Activated CD4-positive, alpha-beta memory T cell treated with anti-CD3 and anti-CD28 coated beads, Interleukin-2, amount 10 ng/mL, durations not matched to agents 7 days and 5 days (primary cell): ENCODE data around the gene TSHZ2. TPM values are rescaled to one million over a fixed set of nuclear protein-coding genes. Genes with fewer than 3 reads are reported as not detected.

Experiments used
- CTCF ChIA-PET: fragments of 350-600 bp; sonication (Branson Sonifier 250); formaldehyde crosslinking; loops from one replicate; lab custom pipeline; 2021; ENCODE audit warnings: antibody characterized with exemption, inconsistent platforms; lab: Charles Lee
- POLR2A ChIA-PET: fragments of 350-600 bp; sonication (Branson Sonifier 250); formaldehyde crosslinking; loops from one replicate; lab custom pipeline; 2021; ENCODE audit warnings: antibody characterized with exemption; lab: Charles Lee
- DNase-seq: peaks from one replicate; pipeline ENCODE4 v3.0.0-alpha.2; 2020
- H3K27ac Mint-ChIP-seq: one replicate; pipeline ENCODE4 v1.8.0; 2021; ENCODE audit warnings: mild to moderate bottlenecking, mixed read lengths
- H3K27me3 Mint-ChIP-seq: one replicate; pipeline ENCODE4 v1.8.0; 2021; ENCODE audit warnings: mixed read lengths
- H3K36me3 Mint-ChIP-seq: one replicate; pipeline ENCODE4 v1.8.0; 2021; ENCODE audit warnings: low read depth, mixed read lengths
- H3K4me1 Mint-ChIP-seq: one replicate; pipeline ENCODE4 v1.8.0; 2021; ENCODE audit warnings: mixed read lengths
- H3K4me3 Mint-ChIP-seq: one replicate; pipeline ENCODE4 v1.8.0; 2021; ENCODE audit warnings: mild to moderate bottlenecking, mixed read lengths
- H3K9me3 Mint-ChIP-seq: one replicate; pipeline ENCODE4 v1.8.0; 2021; ENCODE audit warnings: mixed read lengths
- total RNA-seq, 2 experiments: library from RNA; stranded (reverse); gene quantifications; one replicate each; pipeline ENCODE4 v1.2.3, GENCODE V29; 2021

TSHZ2 gene
- total RNA-seq, 2 experiments from 2014 or later: 5.4 to 7.1 TPM

GRCh38 chr20:52993076-52993475 is 20.9 kb downstream of the TSHZ2 start:
- H3K27me3 Mint-ChIP-seq: no peaks in the 10 kb centered on the region
- ChIA-PET POLR2A (no interaction called here), CTCF (no interaction called here)
- no peaks in the 10 kb centered on the region for H3K36me3 Mint-ChIP-seq
- no peak for DNase-seq
- no peaks in the 10 kb centered on the region for H3K9me3 Mint-ChIP-seq
- no peak overlapping the region for H3K27ac Mint-ChIP-seq
- H3K4me1 Mint-ChIP-seq: peaks cover 1% of the 10 kb centered on the region
- no peak overlapping the region for H3K4me3 Mint-ChIP-seq

GRCh38 chr20:52994184-52994970 is 22.2 kb downstream of the TSHZ2 start:
- H3K4me3 Mint-ChIP-seq: no peak overlapping the region
- no peaks in the 10 kb centered on the region for H3K36me3 Mint-ChIP-seq
- peaks cover 1% of the 10 kb centered on the region for H3K4me1 Mint-ChIP-seq
- no peak overlapping the region for H3K27ac Mint-ChIP-seq
- DNase-seq: no peak
- POLR2A ChIA-PET: no interaction called here
- CTCF ChIA-PET: no interaction called here
- H3K27me3 Mint-ChIP-seq: no peaks in the 10 kb centered on the region
- H3K9me3 Mint-ChIP-seq: no peaks in the 10 kb centered on the region

GRCh38 chr20:52996130-52996529 is 24.0 kb downstream of the TSHZ2 start:
- DNase-seq: no peak
- Mint-ChIP-seq H3K27ac (no peak overlapping the region), H3K27me3 (no peaks in the 10 kb centered on the region), H3K9me3 (no peaks in the 10 kb centered on the region), H3K4me1 (peaks cover 10% of the 10 kb centered on the region), H3K4me3 (no peak overlapping the region), H3K36me3 (no peaks in the 10 kb centered on the region)
- POLR2A ChIA-PET: no interaction called here
- CTCF ChIA-PET: no interaction called here

- Mint-ChIP-seq H3K9me3 (no peaks in the 10 kb centered on the region), H3K27ac (no peak overlapping the region), H3K4me1 (peaks cover 15% of the 10 kb centered on the region), H3K27me3 (no peaks in the 10 kb centered on the region), H3K4me3 (no peak overlapping the region), H3K36me3 (no peaks in the 10 kb centered on the region)
- no peak for DNase-seq
- POLR2A ChIA-PET: no interaction called here
- CTCF ChIA-PET: no interaction called here
These were observed 24.5 kb downstream of the TSHZ2 start for GRCh38 chr20:52996658-52997057.

GRCh38 chr20:52998268-52998667 is 26.1 kb downstream of the TSHZ2 start:
- H3K27ac Mint-ChIP-seq: no peak overlapping the region
- peaks cover 25% of the 10 kb centered on the region for H3K4me1 Mint-ChIP-seq
- H3K9me3 Mint-ChIP-seq: no peaks in the 10 kb centered on the region
- POLR2A ChIA-PET: interaction anchor here (1.0 to 1.4 kb wide), 2 partner anchors 20 to 92 kb away, joined by 3 read pairs; no protein-coding TSS in a partner anchor
- DNase-seq: no peak
- CTCF ChIA-PET: no interaction called here
- no peaks in the 10 kb centered on the region for H3K27me3 Mint-ChIP-seq
- no peak overlapping the region for H3K4me3 Mint-ChIP-seq
- no peaks in the 10 kb centered on the region for H3K36me3 Mint-ChIP-seq

GRCh38 chr20:52999040-52999439 is 26.9 kb downstream of the TSHZ2 start:
- no peaks in the 10 kb centered on the region for H3K27me3 Mint-ChIP-seq
- no peaks in the 10 kb centered on the region for H3K9me3 Mint-ChIP-seq
- ChIA-PET POLR2A (interaction anchor here (1.4 kb wide), 1 partner anchor 19 kb away, joined by 3 read pairs; no protein-coding TSS in a partner anchor), CTCF (no interaction called here)
- no peaks in the 10 kb centered on the region for H3K36me3 Mint-ChIP-seq
- H3K27ac Mint-ChIP-seq: no peak overlapping the region
- peaks cover 26% of the 10 kb centered on the region for H3K4me1 Mint-ChIP-seq
- no peak for DNase-seq
- H3K4me3 Mint-ChIP-seq: no peak overlapping the region

- DNase-seq: no peak
- Mint-ChIP-seq H3K27me3 (no peaks in the 10 kb centered on the region), H3K27ac (peak overlapping the region; percentile 88), H3K4me1 (peaks cover 25% of the 10 kb centered on the region), H3K9me3 (no peaks in the 10 kb centered on the region), H3K36me3 (no peaks in the 10 kb centered on the region), H3K4me3 (peak overlapping the region; percentile 55)
- ChIA-PET CTCF (no interaction called here), POLR2A (interaction anchor here (1.1 to 2.5 kb wide), 4 partner anchors 20 to 213 kb away, joined by 3 to 13 read pairs (median 9); no protein-coding TSS in a partner anchor)
These were observed 29.5 kb downstream of the TSHZ2 start for GRCh38 chr20:53001498-53002301.

GRCh38 chr20:53002786-53003185 is 30.6 kb downstream of the TSHZ2 start:
- no peak for DNase-seq
- CTCF ChIA-PET: interaction anchor here (1.3 kb wide), 1 partner anchor 24 kb away, joined by 3 read pairs; no protein-coding TSS in a partner anchor
- POLR2A ChIA-PET: interaction anchor here (2.4 to 2.5 kb wide), 2 partner anchors 27 to 29 kb away, joined by 12 to 13 read pairs; no protein-coding TSS in a partner anchor
- peak overlapping the region; percentile 11 for H3K27ac Mint-ChIP-seq
- no peaks in the 10 kb centered on the region for H3K27me3 Mint-ChIP-seq
- H3K9me3 Mint-ChIP-seq: no peaks in the 10 kb centered on the region
- H3K4me1 Mint-ChIP-seq: peaks cover 25% of the 10 kb centered on the region
- no peaks in the 10 kb centered on the region for H3K36me3 Mint-ChIP-seq
- H3K4me3 Mint-ChIP-seq: no peak overlapping the region

GRCh38 chr20:53003420-53004154 is 31.4 kb downstream of the TSHZ2 start:
- no peaks in the 10 kb centered on the region for H3K27me3 Mint-ChIP-seq
- H3K4me3 Mint-ChIP-seq: no peak overlapping the region
- POLR2A ChIA-PET: interaction anchor here (2.5 kb wide), 1 partner anchor 30 kb away, joined by 13 read pairs; no protein-coding TSS in a partner anchor
- no peak for DNase-seq
- no peaks in the 10 kb centered on the region for H3K36me3 Mint-ChIP-seq
- H3K9me3 Mint-ChIP-seq: no peaks in the 10 kb centered on the region
- peaks cover 25% of the 10 kb centered on the region for H3K4me1 Mint-ChIP-seq
- CTCF ChIA-PET: interaction anchor here (1.3 kb wide), 1 partner anchor 25 kb away, joined by 3 read pairs; no protein-coding TSS in a partner anchor
- H3K27ac Mint-ChIP-seq: no peak overlapping the region

- Mint-ChIP-seq H3K36me3 (no peaks in the 10 kb centered on the region), H3K4me1 (peaks cover 25% of the 10 kb centered on the region), H3K27ac (no peak overlapping the region), H3K27me3 (no peaks in the 10 kb centered on the region), H3K9me3 (no peaks in the 10 kb centered on the region), H3K4me3 (no peak overlapping the region)
- no peak for DNase-seq
- ChIA-PET POLR2A (no interaction called here), CTCF (no interaction called here)
These were observed 32.2 kb downstream of the TSHZ2 start for GRCh38 chr20:53004267-53004813.

GRCh38 chr20:53009979-53010735 is 38.0 kb downstream of the TSHZ2 start:
- CTCF ChIA-PET: no interaction called here
- no peak for DNase-seq
- POLR2A ChIA-PET: no interaction called here

GRCh38 chr20:53011640-53012039 is 39.5 kb downstream of the TSHZ2 start:
- Mint-ChIP-seq H3K4me3 (no peak overlapping the region), H3K27me3 (no peaks in the 10 kb centered on the region), H3K9me3 (peaks cover 15% of the 10 kb centered on the region), H3K27ac (no peak overlapping the region), H3K36me3 (peaks cover 13% of the 10 kb centered on the region), H3K4me1 (peaks cover 2% of the 10 kb centered on the region)
- CTCF ChIA-PET: no interaction called here
- no peak for DNase-seq
- POLR2A ChIA-PET: no interaction called here

More at GRCh38 chr20:53009979-53010735, 38.0 kb downstream of the TSHZ2 start:
- H3K27me3 Mint-ChIP-seq: no peaks in the 10 kb centered on the region
- H3K9me3 Mint-ChIP-seq: peaks cover 10% of the 10 kb centered on the region
- H3K27ac Mint-ChIP-seq: no peak overlapping the region
- no peak overlapping the region for H3K4me3 Mint-ChIP-seq
- peaks cover 13% of the 10 kb centered on the region for H3K36me3 Mint-ChIP-seq
- H3K4me1 Mint-ChIP-seq: peaks cover 2% of the 10 kb centered on the region
